CD4-positive, alpha-beta T cell (primary cell): ENCODE measurements around the gene SLIT2. TPM values are rescaled to one million over a fixed set of nuclear protein-coding genes. Genes with fewer than 3 reads are reported as not detected.

Experiments used
- ATAC-seq: fragments of 200-7000 bp; cut with Tn5 transposase; one replicate; pipeline ENCODE4 v1.10.0; 2022; ENCODE audit warnings: mild to moderate bottlenecking; ENCODE audit not compliant: poor library complexity
- CTCF ChIA-PET: fragments of 350-600 bp; sonication (Branson Sonifier 250); formaldehyde crosslinking; loops from one replicate; lab custom pipeline; 2021; ENCODE audit warnings: antibody characterized with exemption, inconsistent platforms; lab: Charles Lee
- POLR2A ChIA-PET: fragments of 350-600 bp; sonication (Branson Sonifier 250); formaldehyde crosslinking; loops from one replicate; lab custom pipeline; 2021; ENCODE audit warnings: antibody characterized with exemption, inconsistent platforms; lab: Charles Lee
- DNase-seq, 14 experiments: peaks; one replicate each; pipeline ENCODE4 v3.0.0-alpha.2; 2013 to 2020; ENCODE audit warnings: mixed read lengths in 2 of 14
- H3K27ac ChIP-seq, 2 donors: one replicate each; pipeline versions ENCODE4 v1.5.1 to v1.7.0; 2013; ENCODE audit warnings: low read length in 2 of 2, low read depth in 1 of 2, mild to moderate bottlenecking in 1 of 2
- H3K27me3 ChIP-seq, 2 experiments: 1 replicate in 1 of 2; 2 replicates in 1 of 2; pipeline versions ENCODE4 v1.6.1 to v1.7.0; 2013; ENCODE audit warnings: low read length in 2 of 2, control low read depth in 1 of 2, mild to moderate bottlenecking in 1 of 2, moderate library complexity in 1 of 2; ENCODE audit not compliant: insufficient read depth in 2 of 2, control insufficient read depth in 1 of 2
- H3K36me3 ChIP-seq: one replicate; pipeline ENCODE4 v1.6.1; 2013; ENCODE audit warnings: low read length, control low read depth; ENCODE audit not compliant: insufficient read depth
- H3K4me1 ChIP-seq: one replicate; pipeline ENCODE4 v1.6.1; 2013; ENCODE audit warnings: low read length, control low read depth; ENCODE audit not compliant: insufficient read depth
- H3K4me3 ChIP-seq: one replicate; pipeline ENCODE4 v1.5.1; 2013; ENCODE audit warnings: mild to moderate bottlenecking, low read length, moderate library complexity
- H3K9me3 ChIP-seq, 2 experiments: 1 replicate in 1 of 2; 2 replicates in 1 of 2; pipeline versions ENCODE4 v1.6.1 to v1.7.0; 2013; ENCODE audit warnings: low read length in 2 of 2, mild to moderate bottlenecking in 2 of 2, control low read depth in 1 of 2, moderate library complexity in 1 of 2; ENCODE audit not compliant: control insufficient read depth in 1 of 2, insufficient read depth in 1 of 2
- H3K27ac Mint-ChIP-seq: one replicate; pipeline ENCODE4 v1.8.0; 2020; ENCODE audit warnings: mixed read lengths
- H3K27me3 Mint-ChIP-seq: one replicate; pipeline ENCODE4 v1.8.0; 2021; ENCODE audit warnings: mixed read lengths
- H3K36me3 Mint-ChIP-seq: one replicate; pipeline ENCODE4 v1.8.0; 2021; ENCODE audit warnings: low read depth, mixed read lengths
- H3K4me1 Mint-ChIP-seq: one replicate; pipeline ENCODE4 v1.8.0; 2021; ENCODE audit warnings: low read depth, mixed read lengths
- H3K4me3 Mint-ChIP-seq: one replicate; pipeline ENCODE4 v1.8.0; 2020; ENCODE audit warnings: mild to moderate bottlenecking, mixed read lengths
- H3K9me3 Mint-ChIP-seq: one replicate; pipeline ENCODE4 v1.8.0; 2020; ENCODE audit warnings: mixed read lengths
- intact Hi-C, 2 experiments: fragments of 100-400 bp; cut with DNase I in 1 of 2; cut with micrococcal nuclease in 1 of 2; formaldehyde crosslinking; loops; one replicate each; pipeline versions ENCODE4 v1.15.1 to v1.9.0; 2023 to 2025; cut with DNase I, micrococcal nuclease
- total RNA-seq, 174 experiments: library from RNA in 2 of 174; stranded (reverse) in 2 of 174; gene quantifications; one replicate each; pipeline ENCODE4 v1.2.3 and lab custom pipeline; 2021 to 2026
- TF ChIP-seq, protein P1 (sequence below): fragments of 200-600 bp; IDR thresholded peaks from one replicate; pipeline ENCODE4 v1.8.0; 2022; ENCODE audit warnings: antibody characterized with exemption, mild to moderate bottlenecking

The SLIT2 gene
- total RNA-seq, 2 experiments from 2014 or later = not detected

GRCh38 chr4:20266215-20267082 lies 14.7 kb downstream of the SLIT2 start:
- no peaks in the 10 kb centered on the region for H3K4me1 ChIP-seq
- H3K4me1 Mint-ChIP-seq = no peaks in the 10 kb centered on the region
- H3K9me3 Mint-ChIP-seq = no peaks in the 10 kb centered on the region
- H3K4me3 Mint-ChIP-seq = no peak overlapping the region
- no peak overlapping the region for H3K27ac Mint-ChIP-seq
- no peak overlapping the region for H3K27ac ChIP-seq
- DNase-seq (no peak), ATAC-seq (no peak)
- CTCF ChIA-PET = no interaction called here
- H3K36me3 ChIP-seq = no peaks in the 10 kb centered on the region
- H3K4me3 ChIP-seq = no peak overlapping the region
- no peaks in the 10 kb centered on the region for H3K27me3 ChIP-seq
- no peaks in the 10 kb centered on the region for H3K36me3 Mint-ChIP-seq
- intact Hi-C loops = no loop called here
- no peaks in the 10 kb centered on the region for H3K9me3 ChIP-seq
- TF ChIP-seq, protein P1, sequence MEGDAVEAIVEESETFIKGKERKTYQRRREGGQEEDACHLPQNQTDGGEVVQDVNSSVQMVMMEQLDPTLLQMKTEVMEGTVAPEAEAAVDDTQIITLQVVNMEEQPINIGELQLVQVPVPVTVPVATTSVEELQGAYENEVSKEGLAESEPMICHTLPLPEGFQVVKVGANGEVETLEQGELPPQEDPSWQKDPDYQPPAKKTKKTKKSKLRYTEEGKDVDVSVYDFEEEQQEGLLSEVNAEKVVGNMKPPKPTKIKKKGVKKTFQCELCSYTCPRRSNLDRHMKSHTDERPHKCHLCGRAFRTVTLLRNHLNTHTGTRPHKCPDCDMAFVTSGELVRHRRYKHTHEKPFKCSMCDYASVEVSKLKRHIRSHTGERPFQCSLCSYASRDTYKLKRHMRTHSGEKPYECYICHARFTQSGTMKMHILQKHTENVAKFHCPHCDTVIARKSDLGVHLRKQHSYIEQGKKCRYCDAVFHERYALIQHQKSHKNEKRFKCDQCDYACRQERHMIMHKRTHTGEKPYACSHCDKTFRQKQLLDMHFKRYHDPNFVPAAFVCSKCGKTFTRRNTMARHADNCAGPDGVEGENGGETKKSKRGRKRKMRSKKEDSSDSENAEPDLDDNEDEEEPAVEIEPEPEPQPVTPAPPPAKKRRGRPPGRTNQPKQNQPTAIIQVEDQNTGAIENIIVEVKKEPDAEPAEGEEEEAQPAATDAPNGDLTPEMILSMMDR = no peak
- H3K27me3 Mint-ChIP-seq = no peaks in the 10 kb centered on the region
- POLR2A ChIA-PET = no interaction called here

DNA sequence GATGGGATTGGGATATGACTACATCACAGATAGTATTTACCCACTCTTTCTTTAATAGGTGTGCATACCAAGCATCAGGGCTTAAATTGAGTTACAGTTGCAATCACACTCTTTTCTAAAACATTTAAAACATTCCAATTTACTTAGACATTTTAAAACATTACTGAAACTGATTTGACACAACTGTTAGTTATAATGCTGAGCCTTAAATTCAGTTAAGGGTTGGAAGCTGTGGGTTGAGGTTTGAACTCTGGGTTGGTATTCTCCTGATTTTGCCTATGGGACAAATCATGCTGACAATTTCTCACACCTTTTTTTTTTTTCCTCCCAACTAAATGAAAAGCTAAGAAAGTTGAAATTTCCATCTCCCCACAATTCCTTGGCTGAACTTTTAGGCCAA lies 16.3 kb downstream of the SLIT2 start:
- intact Hi-C loops = no loop called here

DNA sequence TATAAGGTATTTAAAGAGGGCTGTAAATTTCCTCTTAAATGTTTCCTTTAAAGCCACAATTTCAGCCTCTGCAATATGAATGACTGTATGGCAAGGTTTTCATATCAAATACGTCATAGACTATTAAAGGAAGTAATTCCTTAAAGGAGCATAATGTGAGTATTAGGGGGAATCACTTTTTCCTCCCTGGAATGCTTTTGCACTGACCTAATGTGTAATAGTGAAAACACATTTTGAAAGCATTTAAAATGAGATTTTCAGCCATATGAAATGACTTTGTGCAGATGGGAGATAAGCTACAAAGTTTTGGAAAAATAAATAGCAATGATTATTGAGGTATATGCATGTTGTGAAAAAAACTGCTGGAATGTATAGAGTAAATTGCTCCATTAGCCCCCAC lies 17.6 kb downstream of the SLIT2 start:
- POLR2A ChIA-PET = no interaction called here
- ATAC-seq (no peak), DNase-seq (no peak)
- H3K36me3 Mint-ChIP-seq = no peaks in the 10 kb centered on the region
- no peak overlapping the region for H3K4me3 Mint-ChIP-seq
- no peaks in the 10 kb centered on the region for H3K27me3 Mint-ChIP-seq
- Histone ChIP-seq H3K9me3 (no peaks in the 10 kb centered on the region), H3K4me3 (no peak overlapping the region), H3K36me3 (no peaks in the 10 kb centered on the region), H3K27me3 (no peaks in the 10 kb centered on the region), H3K27ac (no peak overlapping the region), H3K4me1 (no peaks in the 10 kb centered on the region)
- H3K4me1 Mint-ChIP-seq = no peaks in the 10 kb centered on the region
- no peaks in the 10 kb centered on the region for H3K9me3 Mint-ChIP-seq
- no peak overlapping the region for H3K27ac Mint-ChIP-seq
- TF ChIP-seq, protein P1 = no peak
- CTCF ChIA-PET = no interaction called here
- intact Hi-C loops = no loop called here

More for the DNA sequence above, 16.3 kb downstream of the SLIT2 start:
- Histone ChIP-seq H3K4me3 (no peak overlapping the region), H3K4me1 (no peaks in the 10 kb centered on the region), H3K36me3 (no peaks in the 10 kb centered on the region), H3K27ac (no peak overlapping the region), H3K27me3 (no peaks in the 10 kb centered on the region), H3K9me3 (no peaks in the 10 kb centered on the region)
- no peak for ATAC-seq
- Mint-ChIP-seq H3K36me3 (no peaks in the 10 kb centered on the region), H3K4me1 (no peaks in the 10 kb centered on the region), H3K27me3 (no peaks in the 10 kb centered on the region), H3K27ac (no peak overlapping the region), H3K9me3 (no peaks in the 10 kb centered on the region), H3K4me3 (no peak overlapping the region)
- TF ChIP-seq, protein P1 = no peak
- POLR2A ChIA-PET = no interaction called here
- CTCF ChIA-PET = no interaction called here
- no peak for DNase-seq
